Keratinocyte (primary cell): ENCODE data around the gene PARP1. TPM values are rescaled to one million over a fixed set of nuclear protein-coding genes. Genes with fewer than 3 reads are reported as not detected.

Experiments
- DNase-seq: peaks from one replicate; pipeline ENCODE4 v3.0.0-alpha.2; 2011; ENCODE audit warnings: low read depth, missing footprints, low spot score
- FAIRE-seq: peaks from 2 replicates; lab custom pipeline; 2011; peaks lifted over from hg19 to GRCh38; lab: Jason Lieb, UNC
- H2AFZ ChIP-seq: 2 replicates; pipeline ENCODE4 v1.6.0; 2012; ENCODE audit warnings: low read length, control low read depth, inconsistent platforms; ENCODE audit not compliant: control insufficient read depth
- H3K27ac ChIP-seq: 2 replicates; pipeline ENCODE4 v1.5.1; 2011; ENCODE audit warnings: low read length; ENCODE audit not compliant: control insufficient read depth, insufficient read depth
- H3K27me3 ChIP-seq: 3 replicates; pipeline ENCODE4 v1.6.0; 2011; ENCODE audit warnings: low read length; ENCODE audit not compliant: control insufficient read depth, insufficient read depth; ENCODE audit errors: extremely low read depth
- H3K36me3 ChIP-seq, 2 experiments: 2 replicates in 1 of 2; 3 replicates in 1 of 2; pipeline ENCODE4 v1.5.1; 2011; ENCODE audit warnings: low read length in 2 of 2, mild to moderate bottlenecking in 1 of 2; ENCODE audit not compliant: control insufficient read depth in 2 of 2, insufficient read depth in 2 of 2; ENCODE audit errors: extremely low read depth in 1 of 2
- H3K4me1 ChIP-seq: 3 replicates; pipeline ENCODE4 v1.5.1; 2011; ENCODE audit warnings: low read length; ENCODE audit not compliant: control insufficient read depth, insufficient read depth; ENCODE audit errors: extremely low read depth
- H3K4me2 ChIP-seq: 3 replicates; pipeline ENCODE4 v1.6.0; 2011; ENCODE audit warnings: low read depth, low read length; ENCODE audit not compliant: control insufficient read depth, insufficient read depth; ENCODE audit errors: extremely low read depth
- H3K4me3 ChIP-seq, 3 experiments: fragments of 200-600 bp in 1 of 3; sonication (generic) in 1 of 3; 2 replicates in 2 of 3; 3 replicates in 1 of 3; pipeline ENCODE4 v1.5.1; 2011 to 2016; ENCODE audit warnings: low read length in 3 of 3, mild to moderate bottlenecking in 3 of 3, control low read depth in 2 of 3, inconsistent platforms in 1 of 3, low read depth in 1 of 3, mixed read lengths in 1 of 3, mixed run types in 1 of 3, moderate library complexity in 1 of 3; ENCODE audit not compliant: control insufficient read depth in 2 of 3, insufficient read depth in 2 of 3; ENCODE audit errors: extremely low read depth in 1 of 3
- H3K79me2 ChIP-seq: 2 replicates; pipeline ENCODE4 v1.6.0; 2012; ENCODE audit warnings: low read length; ENCODE audit not compliant: control insufficient read depth, insufficient read depth
- H3K9ac ChIP-seq: 3 replicates; pipeline ENCODE4 v1.6.0; 2011; ENCODE audit warnings: low read length; ENCODE audit not compliant: control insufficient read depth, insufficient read depth; ENCODE audit errors: extremely low read depth
- H3K9me1 ChIP-seq: 3 replicates; pipeline ENCODE4 v1.6.0; 2011; ENCODE audit warnings: low read length; ENCODE audit not compliant: control insufficient read depth, insufficient read depth; ENCODE audit errors: extremely low read depth
- H3K9me3 ChIP-seq: 2 replicates; pipeline ENCODE4 v1.5.1; 2012; ENCODE audit warnings: low read depth, low read length; ENCODE audit not compliant: control insufficient read depth
- H4K20me1 ChIP-seq: 3 replicates; pipeline ENCODE4 v1.6.0; 2011; ENCODE audit warnings: low read length; ENCODE audit not compliant: control insufficient read depth, insufficient read depth; ENCODE audit errors: extremely low read depth
- EZH2 ChIP-seq: IDR thresholded peaks from one replicate; pipeline ENCODE4 v1.6.1; 2012; ENCODE audit warnings: inconsistent platforms, mild to moderate bottlenecking, low read length, moderate library complexity
- dilution Hi-C: fragments of 300-500 bp; cut with MboI; formaldehyde crosslinking; loops from one replicate; pipeline ENCODE4 v1.7.0; 2020; ENCODE audit warnings: low sequenced_read_pairs; ENCODE audit not compliant: extremely low pct_ligation_motif_present
- polyA plus RNA-seq, 5 experiments: library from polyadenylated mRNA; depleted of rRNA in 3 of 5; stranded (reverse) in 3 of 5; stranded (forward) in 1 of 5; unstranded in 1 of 5; fragments of >200 nt; gene quantifications; 1 replicate in 1 of 5; 2 replicates in 3 of 5; 3 replicates in 1 of 5; pipeline versions ENCODE4 v1.2.1 to v1.2.3, GENCODE V29; 2011 to 2012; ENCODE audit warnings: missing spikeins in 2 of 5, low read depth in 1 of 5, low replicate concordance in 1 of 5
- TF ChIP-seq, protein P1 (sequence below), 3 experiments: IDR thresholded peaks in 1 of 3; conservative IDR thresholded peaks in 1 of 3; optimal IDR thresholded peaks in 1 of 3; 2 replicates in 2 of 3; 3 replicates in 1 of 3; pipeline versions ENCODE3 to v1.5.1; 2011; ENCODE audit warnings: low read length in 3 of 3, mild to moderate bottlenecking in 3 of 3, moderate library complexity in 2 of 3, control low read depth in 1 of 3, inconsistent platforms in 1 of 3; ENCODE audit not compliant: insufficient read depth in 2 of 3; ENCODE audit errors: extremely low read depth in 1 of 3

PARP1 gene
- polyA plus RNA-seq, 1 donor (not counting 4 experiments of a cell fraction or from before 2014, with no cell fraction given), result 62.9 TPM

DNA sequence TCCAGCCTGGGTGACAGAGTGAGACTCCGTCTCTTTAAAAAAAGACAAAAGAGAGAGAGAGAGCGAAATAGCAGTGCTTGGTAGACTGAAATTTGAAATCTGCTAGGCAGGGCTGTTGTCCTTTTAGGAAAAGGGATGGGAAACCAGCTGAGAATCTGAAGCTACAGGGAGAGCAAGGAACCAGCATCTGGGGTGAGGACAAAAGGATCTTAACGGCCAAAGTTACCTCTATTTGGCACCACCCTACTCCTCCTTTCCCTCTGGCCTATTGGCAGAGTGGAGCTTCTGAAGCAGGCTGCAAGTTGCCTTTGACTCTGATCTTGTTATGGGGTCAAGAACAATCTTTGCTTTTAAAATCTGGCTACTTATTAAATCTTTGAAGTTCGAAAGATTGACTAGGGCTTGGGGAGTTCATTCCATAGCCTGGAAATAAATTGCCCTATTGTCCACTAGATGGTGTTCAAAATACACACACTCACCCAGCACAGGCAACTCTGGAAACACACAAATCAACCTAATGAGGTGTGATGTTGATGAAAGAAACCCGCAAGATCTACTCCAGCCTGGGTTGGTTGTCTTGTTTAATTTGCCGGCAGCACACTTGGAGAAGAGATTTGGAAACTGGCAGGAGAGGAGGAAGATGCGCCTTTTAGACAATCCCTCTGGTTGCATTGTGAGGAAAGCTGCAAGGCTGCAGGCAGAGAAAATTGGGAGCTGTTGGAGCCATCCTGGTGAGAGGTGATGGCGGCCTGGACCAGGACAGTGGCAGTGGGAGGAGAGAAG is 16.5 kb upstream of the PARP1 start:
- H3K4me1 ChIP-seq, result peaks cover 6% of the 10 kb centered on the region
- H3K27ac ChIP-seq, result no peak overlapping the region
- H3K27me3 ChIP-seq, result peaks cover 1% of the 10 kb centered on the region
- DNase-seq (no peak), FAIRE-seq (no peak)
- dilution Hi-C loops, result no loop called here
- no peak overlapping the region for H3K4me3 ChIP-seq
- H3K9me3 ChIP-seq, result no peaks in the 10 kb centered on the region
- no peaks in the 10 kb centered on the region for H4K20me1 ChIP-seq
- TF ChIP-seq, protein P1, sequence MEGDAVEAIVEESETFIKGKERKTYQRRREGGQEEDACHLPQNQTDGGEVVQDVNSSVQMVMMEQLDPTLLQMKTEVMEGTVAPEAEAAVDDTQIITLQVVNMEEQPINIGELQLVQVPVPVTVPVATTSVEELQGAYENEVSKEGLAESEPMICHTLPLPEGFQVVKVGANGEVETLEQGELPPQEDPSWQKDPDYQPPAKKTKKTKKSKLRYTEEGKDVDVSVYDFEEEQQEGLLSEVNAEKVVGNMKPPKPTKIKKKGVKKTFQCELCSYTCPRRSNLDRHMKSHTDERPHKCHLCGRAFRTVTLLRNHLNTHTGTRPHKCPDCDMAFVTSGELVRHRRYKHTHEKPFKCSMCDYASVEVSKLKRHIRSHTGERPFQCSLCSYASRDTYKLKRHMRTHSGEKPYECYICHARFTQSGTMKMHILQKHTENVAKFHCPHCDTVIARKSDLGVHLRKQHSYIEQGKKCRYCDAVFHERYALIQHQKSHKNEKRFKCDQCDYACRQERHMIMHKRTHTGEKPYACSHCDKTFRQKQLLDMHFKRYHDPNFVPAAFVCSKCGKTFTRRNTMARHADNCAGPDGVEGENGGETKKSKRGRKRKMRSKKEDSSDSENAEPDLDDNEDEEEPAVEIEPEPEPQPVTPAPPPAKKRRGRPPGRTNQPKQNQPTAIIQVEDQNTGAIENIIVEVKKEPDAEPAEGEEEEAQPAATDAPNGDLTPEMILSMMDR (optimal IDR thresholded peaks at IDR 0.05 in 1 of 3, IDR thresholded peaks at IDR 0.05 in 1 of 3, conservative IDR thresholded peaks at IDR 0.05 in 1 of 3; ENCODE audit: extremely low read depth in 1 of 3, insufficient read depth in 2 of 3, low read length in 3 of 3), result peak; percentile 59 to 65 (median 59)
- TF ChIP-seq EZH2, result no peak
- H2AFZ ChIP-seq, result no peak overlapping the region
- H3K4me2 ChIP-seq, result no peak overlapping the region
- no peaks in the 10 kb centered on the region for H3K36me3 ChIP-seq
- no peaks in the 10 kb centered on the region for H3K9me1 ChIP-seq
- H3K79me2 ChIP-seq, result no peaks in the 10 kb centered on the region
- H3K9ac ChIP-seq, result no peak overlapping the region

DNA sequence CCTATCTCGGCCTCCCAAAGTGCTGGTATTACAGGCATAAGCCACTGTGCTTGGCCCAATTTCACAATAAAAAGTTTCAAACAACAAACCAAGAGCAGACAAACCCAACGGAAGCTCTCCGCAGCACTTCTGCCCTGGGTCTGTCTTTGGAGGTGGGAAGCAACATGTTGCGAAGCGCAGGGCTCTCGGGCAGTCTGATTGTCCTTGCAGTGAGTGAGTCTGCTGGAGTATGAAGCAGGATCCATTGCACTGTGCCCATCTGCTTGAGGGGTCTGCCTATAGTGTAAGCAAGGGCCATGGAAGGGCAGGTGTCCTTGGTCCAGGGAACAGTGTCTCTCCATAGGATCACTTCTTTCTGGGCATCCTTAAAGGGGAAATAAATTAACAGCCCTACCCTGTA is 14.6 kb upstream of the PARP1 start:
- H3K9me1 ChIP-seq, result no peaks in the 10 kb centered on the region
- no peak overlapping the region for H3K4me3 ChIP-seq
- DNase-seq (no peak), FAIRE-seq (no peak)
- no peak overlapping the region for H3K4me2 ChIP-seq
- H4K20me1 ChIP-seq, result no peaks in the 10 kb centered on the region
- peaks cover 6% of the 10 kb centered on the region for H3K27me3 ChIP-seq
- TF ChIP-seq, protein P1 (optimal IDR thresholded peaks at IDR 0.05 in 1 of 3, IDR thresholded peaks at IDR 0.05 in 1 of 3, conservative IDR thresholded peaks at IDR 0.05 in 1 of 3; ENCODE audit: extremely low read depth in 1 of 3, insufficient read depth in 2 of 3, low read length in 3 of 3), result no peak
- dilution Hi-C loops, result no loop called here
- no peak overlapping the region for H3K27ac ChIP-seq
- H3K36me3 ChIP-seq, result no peaks in the 10 kb centered on the region
- no peaks in the 10 kb centered on the region for H3K4me1 ChIP-seq
- no peaks in the 10 kb centered on the region for H3K9me3 ChIP-seq
- H2AFZ ChIP-seq, result no peak overlapping the region
- no peak overlapping the region for H3K9ac ChIP-seq
- no peaks in the 10 kb centered on the region for H3K79me2 ChIP-seq
